Transverse colon (tissue), 4 donors: ENCODE data around the gene STAB2. TPM values are rescaled to one million over a fixed set of nuclear protein-coding genes. Genes with fewer than 3 reads are reported as not detected.
"Not testable (repeated sequence)": the region's sequence is repeated elsewhere in the genome, so short reads cannot be mapped to it uniquely, and the experiment has no call there.

Experiments used
- DNase-seq: peaks from one replicate; pipeline ENCODE4 v3.0.0-alpha.2; 2019
- H3K27ac ChIP-seq, 4 donors: fragments of 200-600 bp; sonication (generic); 2 replicates each; pipeline ENCODE4 v1.5.1; 2016 to 2018; ENCODE audit warnings: inconsistent platforms in 4 of 4
- H3K27me3 ChIP-seq: fragments of 200-600 bp; sonication (generic); 2 replicates; pipeline ENCODE4 v1.5.1; 2017; ENCODE audit warnings: inconsistent platforms
- H3K36me3 ChIP-seq, 4 donors: fragments of 200-600 bp; sonication (generic); 2 replicates each; pipeline ENCODE4 v1.5.1; 2017 to 2019; ENCODE audit warnings: inconsistent platforms in 4 of 4
- H3K4me1 ChIP-seq, 4 donors: fragments of 200-600 bp; sonication (generic); 2 replicates each; pipeline ENCODE4 v1.5.1; 2017 to 2020; ENCODE audit warnings: inconsistent platforms in 4 of 4
- H3K4me3 ChIP-seq, 4 donors: fragments of 200-600 bp; sonication (generic); 1 replicate in 1 of 4; 2 replicates in 3 of 4; pipeline versions ENCODE4 v1.5.1 to v1.6.1; 2017 to 2019; ENCODE audit warnings: inconsistent platforms in 4 of 4
- H3K9me3 ChIP-seq, 2 donors: fragments of 200-600 bp; sonication (generic); 2 replicates each; pipeline ENCODE4 v1.5.1; 2017 to 2019; ENCODE audit warnings: inconsistent platforms in 2 of 2
- CTCF ChIP-seq, 5 experiments: fragments of 200-600 bp in 3 of 5; fragments of 450-650 bp in 2 of 5; sonication (generic) in 3 of 5; IDR thresholded peaks; 1 replicate in 2 of 5; 2 replicates in 3 of 5; pipeline ENCODE4 v1.5.1; 2016 to 2017; ENCODE audit warnings: antibody characterized with exemption in 5 of 5, inconsistent platforms in 3 of 5, mild to moderate bottlenecking in 2 of 5, moderate library complexity in 1 of 5
- EP300 ChIP-seq: sonication (generic); formaldehyde crosslinking; IDR thresholded peaks from one replicate; pipeline ENCODE4 v1.6.1; 2017; ENCODE audit warnings: antibody characterized with exemption, low read depth
- POLR2A ChIP-seq: fragments of 450-650 bp; IDR thresholded peaks from one replicate; pipeline ENCODE4 v1.6.1; 2016; ENCODE audit warnings: antibody characterized with exemption, mild to moderate bottlenecking, moderate library complexity
- POLR2AphosphoS5 ChIP-seq, 3 donors: sonication (generic); formaldehyde crosslinking; IDR thresholded peaks; one replicate each; pipeline ENCODE4 v1.6.1; 2016; ENCODE audit warnings: antibody characterized with exemption in 3 of 3
- WGBS, 2 donors: methylation state at CpG; one replicate each; pipeline ENCODE4 v1.1.5; 2018; ENCODE audit warnings: low coverage in 1 of 2; 5-methylcytosine and 5-hydroxymethylcytosine counted together
- in situ Hi-C, 4 donors: fragments of 200-750 bp; cut with MboI; loops; one replicate each; pipeline versions ENCODE4 v1.15.0 to v1.15.1; 2017; ENCODE audit warnings: low sequenced_read_pairs in 3 of 4, low pct_ligation_motif_present in 1 of 4, low pct_unique_long_range_greater_than_20kb in 1 of 4
- intact Hi-C: fragments of 100-400 bp; cut with DNase I; formaldehyde crosslinking; loops from one replicate; pipeline ENCODE4 v1.15.1; 2023; ENCODE audit warnings: low total_unique reads
- total RNA-seq, 4 donors: library from RNA; depleted of rRNA; stranded (reverse); fragments of >200 nt; gene quantifications; one replicate each; pipeline ENCODE4 v1.1.0, GENCODE V29; 2016

Gene STAB2
- total RNA-seq, 4 donors from 2014 or later: 0.48 to 1.9 (median 1.1) TPM; not detected in 1

- in situ Hi-C loops (loop anchor here in 1 of 4 donors (25.0 kb wide), 1 partner anchor 220 kb away; no protein-coding TSS in a partner anchor), intact Hi-C loops (no loop called here)
- no peak overlapping the region for H3K4me3 ChIP-seq
- TF ChIP-seq CTCF (IDR thresholded peaks at IDR 0.05): no peak
- TF ChIP-seq POLR2AphosphoS5 (IDR thresholded peaks at IDR 0.05): no peak
- no peak for TF ChIP-seq EP300
- no peak for TF ChIP-seq POLR2A
- H3K9me3 ChIP-seq: no peaks in the 10 kb centered on the region
- H3K27me3 ChIP-seq: no peaks in the 10 kb centered on the region
- H3K27ac ChIP-seq: peak overlapping the region in 1 of 4 donors; percentile 14
- 55 to 70% methylated on average over 1 to 3 of the region's 3 CpGs for WGBS, 2 donors
- peaks cover 0 to 4% (median 0%) of the 10 kb centered on the region in 4 donors for H3K4me1 ChIP-seq
- no peak for DNase-seq
- H3K36me3 ChIP-seq: no peaks in the 10 kb centered on the region
Observed at GRCh38 chr12:103642240-103642864, 55.3 kb downstream of the STAB2 start.

DNA sequence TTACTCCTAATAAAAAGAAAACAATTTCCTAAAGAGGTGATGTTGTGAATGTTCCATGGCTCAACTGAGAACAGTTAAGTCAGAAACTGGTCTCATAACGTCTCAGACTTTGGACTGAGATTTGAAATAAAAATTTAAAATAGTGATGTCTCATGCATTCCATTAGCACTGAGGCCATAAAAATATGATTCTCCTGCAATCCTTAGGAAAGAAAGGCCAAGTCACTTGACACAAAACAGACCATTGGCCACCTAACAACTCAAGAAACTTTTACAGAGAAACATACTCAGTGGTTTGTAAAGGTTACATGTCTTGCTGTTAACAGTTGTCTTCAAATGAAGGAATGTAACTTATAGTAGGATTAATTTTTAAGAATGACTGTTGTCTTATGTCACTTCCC is 58.1 kb downstream of the STAB2 start:
- in situ Hi-C loops (loop anchor here in 1 of 4 donors (25.0 kb wide), 1 partner anchor 217 kb away; no protein-coding TSS in a partner anchor), intact Hi-C loops (no loop called here)
- no peak for DNase-seq
- peaks cover 0 to 4% (median 0%) of the 10 kb centered on the region in 4 donors for H3K4me1 ChIP-seq
- WGBS, 2 donors: 56 to 59% methylated on average over 1 of the region's 1 CpG
- TF ChIP-seq POLR2AphosphoS5 (IDR thresholded peaks at IDR 0.05) (peak in 2 of 3 donors; percentile 47 to 48), CTCF (IDR thresholded peaks at IDR 0.05) (no peak), POLR2A (no peak), EP300 (no peak)
- no peaks in the 10 kb centered on the region for H3K36me3 ChIP-seq
- H3K27me3 ChIP-seq: no peaks in the 10 kb centered on the region
- H3K4me3 ChIP-seq: no peak overlapping the region
- no peaks in the 10 kb centered on the region for H3K9me3 ChIP-seq
- peak overlapping the region in 2 of 4 donors; percentile 36 to 63 for H3K27ac ChIP-seq

- H3K4me1 ChIP-seq: peaks cover 0 to 7% (median 0%) of the 10 kb centered on the region in 4 donors
- H3K9me3 ChIP-seq: no peaks in the 10 kb centered on the region
- no peaks in the 10 kb centered on the region for H3K36me3 ChIP-seq
- intact Hi-C loops (no loop called here), in situ Hi-C loops (loop anchor here in 1 of 4 donors (25.0 kb wide), 1 partner anchor 215 kb away; no protein-coding TSS in a partner anchor)
- no peaks in the 10 kb centered on the region for H3K27me3 ChIP-seq
- WGBS, 2 donors: 13 to 23% methylated on average over 2 of the region's 2 CpGs
- H3K27ac ChIP-seq: no peak overlapping the region
- DNase-seq: no peak
- no peak overlapping the region for H3K4me3 ChIP-seq
- TF ChIP-seq POLR2A: no peak
- no peak for TF ChIP-seq POLR2AphosphoS5 (IDR thresholded peaks at IDR 0.05)
Observed at GRCh38 chr12:103647267-103647666, 60.2 kb downstream of the STAB2 start.

- H3K9me3 ChIP-seq: no peaks in the 10 kb centered on the region
- H3K27me3 ChIP-seq: no peaks in the 10 kb centered on the region
- peak overlapping the region; percentile 60 to 72 (median 66) for H3K27ac ChIP-seq
- H3K4me1 ChIP-seq: peaks cover 4 to 27% (median 14%) of the 10 kb centered on the region in 4 donors
- TF ChIP-seq POLR2A: no peak
- peak in 1 of 3 donors; percentile 12 for TF ChIP-seq POLR2AphosphoS5 (IDR thresholded peaks at IDR 0.05)
- TF ChIP-seq EP300: no peak
- no peak for TF ChIP-seq CTCF (IDR thresholded peaks at IDR 0.05)
- no peak overlapping the region for H3K4me3 ChIP-seq
- DNase-seq: peak; percentile 16
- intact Hi-C loops (no loop called here), in situ Hi-C loops (no loop called here)
- H3K36me3 ChIP-seq: no peaks in the 10 kb centered on the region
Observed at GRCh38 chr12:103652808-103653207, 65.7 kb downstream of the STAB2 start.

GRCh38 chr12:103653568-103654173 is 66.6 kb downstream of the STAB2 start:
- DNase-seq, H3K9me3 ChIP-seq, H3K36me3 ChIP-seq, H3K27me3 ChIP-seq, H3K4me3 ChIP-seq, in situ Hi-C loops, intact Hi-C loops: not testable (repeated sequence)
- Histone ChIP-seq H3K27ac (peak overlapping the region in 1 of 4 donors; percentile 72), H3K4me1 (peaks cover 4 to 30% (median 17%) of the 10 kb centered on the region in 4 donors)
- WGBS, 2 donors: 78 to 80% methylated on average over 3 of the region's 3 CpGs
